HEK293 (cell line): ENCODE data around the gene NRSN2.
A peak's percentile ranks its signal among the peaks of the same experiment; 100 is the strongest.

Experiments
- CTCF ChIA-PET: fragments of 350-600 bp; formaldehyde crosslinking; extraction: SDS; loops from one replicate; lab custom pipeline; 2021; ENCODE audit warnings: antibody characterized with exemption; lab: Yijun Ruan, JAX
- POLR2A ChIA-PET: fragments of 300-600 bp; formaldehyde crosslinking; extraction: SDS; loops from one replicate; lab custom pipeline; 2020; ENCODE audit warnings: antibody characterized with exemption, inconsistent platforms; lab: Yijun Ruan, JAX
- H3K27ac ChIP-seq: fragments of 200-500 bp; sonication (Bioruptor generic); 2 replicates; pipeline ENCODE4 v1.5.1; 2014; ENCODE audit warnings: low read depth, low read length, control low read depth, inconsistent platforms; ENCODE audit errors: extremely low read depth
- H3K36me3 ChIP-seq, 2 experiments: fragments of 200-500 bp in 1 of 2; sonication (Bioruptor generic) in 1 of 2; 1 replicate in 1 of 2; 2 replicates in 1 of 2; pipeline ENCODE4 v1.5.1; 2014 to 2017; ENCODE audit warnings: inconsistent platforms in 2 of 2, low read length in 2 of 2; ENCODE audit not compliant: control insufficient read depth in 2 of 2, insufficient read depth in 1 of 2
- H3K4me1 ChIP-seq: fragments of 200-500 bp; sonication (Bioruptor generic); 2 replicates; pipeline ENCODE4 v1.5.1; 2014; ENCODE audit warnings: mild to moderate bottlenecking, low read length, inconsistent platforms; ENCODE audit not compliant: control insufficient read depth, insufficient read depth
- H3K4me3 ChIP-seq: 2 replicates; pipeline ENCODE4 v1.5.1; 2011; ENCODE audit warnings: low read depth, mild to moderate bottlenecking, control low read depth, low read length, moderate library complexity
- H3K9me3 ChIP-seq: fragments of 200-500 bp; sonication (Bioruptor generic); 2 replicates; pipeline ENCODE4 v1.5.1; 2014; ENCODE audit warnings: low read depth, low read length, inconsistent platforms; ENCODE audit not compliant: control insufficient read depth, insufficient read depth
- EGR2 ChIP-seq: fragments of 450-650 bp; formaldehyde crosslinking; IDR thresholded peaks from 2 replicates; pipeline ENCODE4 v1.5.1; 2016; ENCODE audit warnings: low read depth, missing biosample characterization, missing genetic modification characterization
- GLIS2 ChIP-seq: fragments of 450-650 bp; formaldehyde crosslinking; IDR thresholded peaks from 2 replicates; pipeline ENCODE4 v1.5.1; 2016; ENCODE audit warnings: missing biosample characterization, missing genetic modification characterization
- IKZF3 ChIP-seq: fragments of 450-650 bp; IDR thresholded peaks from 2 replicates; pipeline ENCODE4 v1.5.0; 2018; ENCODE audit warnings: missing biosample characterization, mild to moderate bottlenecking, missing genetic modification characterization, moderate library complexity
- KLF16 ChIP-seq: fragments of 450-650 bp; formaldehyde crosslinking; IDR thresholded peaks from 2 replicates; pipeline ENCODE4 v1.5.1; 2017; ENCODE audit warnings: missing biosample characterization, missing genetic modification characterization
- KLF9 ChIP-seq: fragments of 450-650 bp; formaldehyde crosslinking; IDR thresholded peaks from 2 replicates; pipeline ENCODE4 v1.5.1; 2016; ENCODE audit warnings: missing biosample characterization, missing genetic modification characterization, low read depth
- OVOL3 ChIP-seq: fragments of 450-650 bp; formaldehyde crosslinking; IDR thresholded peaks from 2 replicates; pipeline ENCODE4 v1.5.1; 2016; ENCODE audit warnings: missing biosample characterization, missing genetic modification characterization
- YY2 ChIP-seq: fragments of 450-650 bp; formaldehyde crosslinking; IDR thresholded peaks from 2 replicates; pipeline ENCODE4 v1.5.1; 2016; ENCODE audit warnings: missing biosample characterization, missing genetic modification characterization
- ZIC2 ChIP-seq: fragments of 450-650 bp; formaldehyde crosslinking; IDR thresholded peaks from 2 replicates; pipeline ENCODE4 v1.5.1; 2016; ENCODE audit warnings: missing biosample characterization, missing genetic modification characterization
- ZNF16 ChIP-seq: fragments of 450-650 bp; formaldehyde crosslinking; IDR thresholded peaks from 2 replicates; pipeline ENCODE4 v1.5.1; 2016; ENCODE audit warnings: low read depth, missing biosample characterization, missing genetic modification characterization
- ZNF175 ChIP-seq: fragments of 450-650 bp; formaldehyde crosslinking; IDR thresholded peaks from 2 replicates; pipeline ENCODE4 v1.5.1; 2016; ENCODE audit warnings: missing biosample characterization, missing genetic modification characterization
- ZNF214 ChIP-seq: fragments of 450-650 bp; formaldehyde crosslinking; IDR thresholded peaks from 2 replicates; pipeline ENCODE4 v1.5.1; 2017; ENCODE audit warnings: missing biosample characterization, mild to moderate bottlenecking, missing genetic modification characterization, borderline replicate concordance
- ZNF221 ChIP-seq: fragments of 450-650 bp; formaldehyde crosslinking; IDR thresholded peaks from 2 replicates; pipeline ENCODE4 v1.5.1; 2017; ENCODE audit warnings: missing biosample characterization, missing genetic modification characterization, borderline replicate concordance
- ZNF335 ChIP-seq: fragments of 450-650 bp; formaldehyde crosslinking; conservative IDR thresholded peaks from 2 replicates; pipeline ENCODE4 v1.5.1; 2016; ENCODE audit warnings: missing biosample characterization, missing genetic modification characterization
- ZNF416 ChIP-seq: fragments of 450-650 bp; formaldehyde crosslinking; IDR thresholded peaks from 2 replicates; pipeline ENCODE4 v1.5.1; 2016; ENCODE audit warnings: missing biosample characterization, missing genetic modification characterization
- ZNF544 ChIP-seq: fragments of 450-650 bp; formaldehyde crosslinking; IDR thresholded peaks from 2 replicates; pipeline ENCODE4 v1.5.0; 2017; ENCODE audit warnings: missing biosample characterization, missing genetic modification characterization
- ZNF600 ChIP-seq: fragments of 450-650 bp; formaldehyde crosslinking; IDR thresholded peaks from 2 replicates; pipeline ENCODE4 v1.5.1; 2016; ENCODE audit warnings: missing biosample characterization, missing genetic modification characterization
- ZNF664 ChIP-seq: fragments of 450-650 bp; formaldehyde crosslinking; IDR thresholded peaks from 2 replicates; pipeline ENCODE4 v1.5.1; 2016; ENCODE audit warnings: missing biosample characterization, missing genetic modification characterization
- ZNF677 ChIP-seq: fragments of 450-650 bp; IDR thresholded peaks from 2 replicates; pipeline ENCODE4 v1.5.0; 2018; ENCODE audit warnings: missing biosample characterization, mild to moderate bottlenecking, missing genetic modification characterization, moderate library complexity
- ZNF701 ChIP-seq: fragments of 450-650 bp; formaldehyde crosslinking; IDR thresholded peaks from 2 replicates; pipeline ENCODE4 v1.5.1; 2016; ENCODE audit warnings: missing biosample characterization, missing genetic modification characterization
- ZNF785 ChIP-seq: fragments of 450-650 bp; formaldehyde crosslinking; IDR thresholded peaks from 2 replicates; pipeline ENCODE4 v1.5.1; 2016; ENCODE audit warnings: missing biosample characterization, missing genetic modification characterization
- ZNF843 ChIP-seq: fragments of 450-650 bp; formaldehyde crosslinking; IDR thresholded peaks from 2 replicates; pipeline ENCODE4 v1.5.1; 2016; ENCODE audit warnings: missing biosample characterization, missing genetic modification characterization
- TF ChIP-seq, protein P1 (sequence below): fragments of 450-650 bp; formaldehyde crosslinking; IDR thresholded peaks from 2 replicates; pipeline ENCODE4 v1.5.1; 2016; ENCODE audit warnings: missing biosample characterization, missing genetic modification characterization
- TF ChIP-seq, protein P2 (sequence below): fragments of 450-650 bp; formaldehyde crosslinking; IDR thresholded peaks from 2 replicates; pipeline ENCODE4 v1.5.1; 2016; ENCODE audit warnings: missing biosample characterization, missing genetic modification characterization, low read depth
- TF ChIP-seq, protein P3 (sequence below): fragments of 450-650 bp; formaldehyde crosslinking; optimal IDR thresholded peaks from 2 replicates; pipeline ENCODE3; 2016; ENCODE audit warnings: missing biosample characterization, mild to moderate bottlenecking, missing genetic modification characterization
- TF ChIP-seq, protein P4 (sequence below): fragments of 450-650 bp; formaldehyde crosslinking; IDR thresholded peaks from 2 replicates; pipeline ENCODE4 v1.5.1; 2016; ENCODE audit warnings: missing biosample characterization, missing genetic modification characterization
- TF ChIP-seq, protein P5 (sequence below): fragments of 450-650 bp; formaldehyde crosslinking; IDR thresholded peaks from 2 replicates; pipeline ENCODE4 v1.5.1; 2016; ENCODE audit warnings: missing biosample characterization, missing genetic modification characterization
- TF ChIP-seq, protein P6 (sequence below): fragments of 450-650 bp; formaldehyde crosslinking; IDR thresholded peaks from 2 replicates; pipeline ENCODE4 v1.5.1; 2016; ENCODE audit warnings: missing biosample characterization, missing genetic modification characterization

The NRSN2 gene

DNA sequence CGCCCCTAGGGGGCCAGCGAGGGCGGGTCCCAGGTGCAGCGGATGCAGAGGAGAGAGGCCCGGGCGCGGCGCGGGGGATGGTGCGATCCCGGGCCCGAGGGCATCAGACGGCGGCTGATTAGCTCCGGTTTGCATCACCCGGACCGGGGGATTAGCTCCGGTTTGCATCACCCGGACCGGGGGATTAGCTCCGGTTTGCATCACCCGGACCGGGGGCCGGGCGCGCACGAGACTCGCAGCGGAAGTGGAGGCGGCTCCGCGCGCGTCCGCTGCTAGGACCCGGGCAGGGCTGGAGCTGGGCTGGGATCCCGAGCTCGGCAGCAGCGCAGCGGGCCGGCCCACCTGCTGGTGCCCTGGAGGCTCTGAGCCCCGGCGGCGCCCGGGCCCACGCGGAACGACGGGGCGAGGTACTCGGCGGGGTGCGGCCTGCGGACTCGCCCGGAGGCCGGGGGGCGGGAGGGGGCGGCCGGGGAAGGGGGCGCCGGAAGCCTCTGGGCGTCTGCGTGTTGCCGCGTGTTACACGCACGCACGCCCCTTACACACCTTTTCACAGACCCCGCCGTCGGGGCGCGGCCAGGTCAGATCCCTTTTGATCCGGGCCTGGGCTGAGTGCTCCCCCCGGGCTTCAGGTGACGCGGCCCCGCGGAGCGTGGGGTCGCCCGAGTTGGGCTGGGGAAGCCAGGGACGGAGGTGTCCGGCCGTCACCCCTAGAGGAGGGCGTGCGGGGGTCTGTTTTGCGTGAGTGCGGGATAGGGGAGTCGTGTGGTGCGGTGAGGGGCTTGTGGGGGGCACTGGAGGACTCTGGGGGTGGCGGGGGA lies 34.1 kb downstream of the NRSN2 start:
- Histone ChIP-seq H3K9me3 (no peaks in the 10 kb centered on the region), H3K27ac (peak overlapping the region; percentile 87), H3K36me3 (no peaks in the 10 kb centered on the region), H3K4me1 (peaks cover 9% of the 10 kb centered on the region; the same call in 1 of the 2 replicates), H3K4me3 (peak overlapping the region; percentile 60)
- ChIA-PET CTCF (interaction anchor here (0.6 to 1.7 kb wide), 5 partner anchors 14 to 264 kb away, joined by 3 to 8 read pairs (median 3); no protein-coding TSS in a partner anchor), POLR2A (interaction anchor here (0.5 to 2.0 kb wide), 14 partner anchors 10 to 328 kb away, joined by 3 to 20 read pairs (median 4); partner anchors contain the start of gene NRSN2)
- TF ChIP-seq ZNF785 (tag by site-specific recombination) = peak; percentile 70; the same call in 1 of the 2 replicates
- no peak for TF ChIP-seq ZNF221 (tag by site-specific recombination)
- TF ChIP-seq, protein P1, sequence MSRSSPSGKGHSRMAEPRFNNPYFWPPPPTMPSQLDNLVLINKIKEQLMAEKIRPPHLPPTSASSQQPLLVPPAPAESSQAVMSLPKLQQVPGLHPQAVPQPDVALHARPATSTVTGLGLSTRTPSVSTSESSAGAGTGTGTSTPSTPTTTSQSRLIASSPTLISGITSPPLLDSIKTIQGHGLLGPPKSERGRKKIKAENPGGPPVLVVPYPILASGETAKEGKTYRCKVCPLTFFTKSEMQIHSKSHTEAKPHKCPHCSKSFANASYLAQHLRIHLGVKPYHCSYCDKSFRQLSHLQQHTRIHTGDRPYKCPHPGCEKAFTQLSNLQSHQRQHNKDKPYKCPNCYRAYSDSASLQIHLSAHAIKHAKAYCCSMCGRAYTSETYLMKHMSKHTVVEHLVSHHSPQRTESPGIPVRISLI (tag by site-specific recombination) = no peak
- TF ChIP-seq ZNF544 (tag by site-specific recombination) = no peak
- TF ChIP-seq ZIC2 (tag by site-specific recombination) = peak; percentile 62
- peak; percentile 63 for TF ChIP-seq EGR2 (tag by site-specific recombination)
- peak; percentile 37; the same call in 1 of the 2 replicates for TF ChIP-seq ZNF843 (tag by site-specific recombination)
- TF ChIP-seq, protein P2, sequence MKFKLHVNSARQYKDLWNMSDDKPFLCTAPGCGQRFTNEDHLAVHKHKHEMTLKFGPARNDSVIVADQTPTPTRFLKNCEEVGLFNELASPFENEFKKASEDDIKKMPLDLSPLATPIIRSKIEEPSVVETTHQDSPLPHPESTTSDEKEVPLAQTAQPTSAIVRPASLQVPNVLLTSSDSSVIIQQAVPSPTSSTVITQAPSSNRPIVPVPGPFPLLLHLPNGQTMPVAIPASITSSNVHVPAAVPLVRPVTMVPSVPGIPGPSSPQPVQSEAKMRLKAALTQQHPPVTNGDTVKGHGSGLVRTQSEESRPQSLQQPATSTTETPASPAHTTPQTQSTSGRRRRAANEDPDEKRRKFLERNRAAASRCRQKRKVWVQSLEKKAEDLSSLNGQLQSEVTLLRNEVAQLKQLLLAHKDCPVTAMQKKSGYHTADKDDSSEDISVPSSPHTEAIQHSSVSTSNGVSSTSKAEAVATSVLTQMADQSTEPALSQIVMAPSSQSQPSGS (tag by site-specific recombination) = peak; percentile 73; the same call in 1 of the 2 replicates
- TF ChIP-seq, protein P3, sequence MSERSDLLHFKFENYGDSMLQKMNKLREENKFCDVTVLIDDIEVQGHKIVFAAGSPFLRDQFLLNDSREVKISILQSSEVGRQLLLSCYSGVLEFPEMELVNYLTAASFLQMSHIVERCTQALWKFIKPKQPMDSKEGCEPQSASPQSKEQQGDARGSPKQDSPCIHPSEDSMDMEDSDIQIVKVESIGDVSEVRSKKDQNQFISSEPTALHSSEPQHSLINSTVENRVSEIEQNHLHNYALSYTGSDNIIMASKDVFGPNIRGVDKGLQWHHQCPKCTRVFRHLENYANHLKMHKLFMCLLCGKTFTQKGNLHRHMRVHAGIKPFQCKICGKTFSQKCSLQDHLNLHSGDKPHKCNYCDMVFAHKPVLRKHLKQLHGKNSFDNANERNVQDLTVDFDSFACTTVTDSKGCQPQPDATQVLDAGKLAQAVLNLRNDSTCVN (tag by site-specific recombination) = peak; percentile 82
- TF ChIP-seq ZNF664 (tag by site-specific recombination) = no peak
- TF ChIP-seq, protein P4, sequence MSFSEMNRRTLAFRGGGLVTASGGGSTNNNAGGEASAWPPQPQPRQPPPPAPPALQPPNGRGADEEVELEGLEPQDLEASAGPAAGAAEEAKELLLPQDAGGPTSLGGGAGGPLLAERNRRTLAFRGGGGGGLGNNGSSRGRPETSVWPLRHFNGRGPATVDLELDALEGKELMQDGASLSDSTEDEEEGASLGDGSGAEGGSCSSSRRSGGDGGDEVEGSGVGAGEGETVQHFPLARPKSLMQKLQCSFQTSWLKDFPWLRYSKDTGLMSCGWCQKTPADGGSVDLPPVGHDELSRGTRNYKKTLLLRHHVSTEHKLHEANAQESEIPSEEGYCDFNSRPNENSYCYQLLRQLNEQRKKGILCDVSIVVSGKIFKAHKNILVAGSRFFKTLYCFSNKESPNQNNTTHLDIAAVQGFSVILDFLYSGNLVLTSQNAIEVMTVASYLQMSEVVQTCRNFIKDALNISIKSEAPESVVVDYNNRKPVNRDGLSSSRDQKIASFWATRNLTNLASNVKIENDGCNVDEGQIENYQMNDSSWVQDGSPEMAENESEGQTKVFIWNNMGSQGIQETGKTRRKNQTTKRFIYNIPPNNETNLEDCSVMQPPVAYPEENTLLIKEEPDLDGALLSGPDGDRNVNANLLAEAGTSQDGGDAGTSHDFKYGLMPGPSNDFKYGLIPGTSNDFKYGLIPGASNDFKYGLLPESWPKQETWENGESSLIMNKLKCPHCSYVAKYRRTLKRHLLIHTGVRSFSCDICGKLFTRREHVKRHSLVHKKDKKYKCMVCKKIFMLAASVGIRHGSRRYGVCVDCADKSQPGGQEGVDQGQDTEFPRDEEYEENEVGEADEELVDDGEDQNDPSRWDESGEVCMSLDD (tag by site-specific recombination) = peak; percentile 39; the same call in 1 of the 2 replicates
- TF ChIP-seq ZNF335 (tag by site-specific recombination) = peak; percentile 89
- no peak for TF ChIP-seq ZNF677 (tag by site-specific recombination)
- TF ChIP-seq ZNF600 = peak; percentile 55
- TF ChIP-seq ZNF701 (tag by site-specific recombination) = no peak
- TF ChIP-seq, protein P5, sequence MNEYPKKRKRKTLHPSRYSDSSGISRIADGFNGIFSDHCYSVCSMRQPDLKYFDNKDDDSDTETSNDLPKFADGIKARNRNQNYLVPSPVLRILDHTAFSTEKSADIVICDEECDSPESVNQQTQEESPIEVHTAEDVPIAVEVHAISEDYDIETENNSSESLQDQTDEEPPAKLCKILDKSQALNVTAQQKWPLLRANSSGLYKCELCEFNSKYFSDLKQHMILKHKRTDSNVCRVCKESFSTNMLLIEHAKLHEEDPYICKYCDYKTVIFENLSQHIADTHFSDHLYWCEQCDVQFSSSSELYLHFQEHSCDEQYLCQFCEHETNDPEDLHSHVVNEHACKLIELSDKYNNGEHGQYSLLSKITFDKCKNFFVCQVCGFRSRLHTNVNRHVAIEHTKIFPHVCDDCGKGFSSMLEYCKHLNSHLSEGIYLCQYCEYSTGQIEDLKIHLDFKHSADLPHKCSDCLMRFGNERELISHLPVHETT (tag by site-specific recombination) = 0 out of 2 replicates have a peak, but pooled peaks have one; percentile 45
- TF ChIP-seq, protein P6, sequence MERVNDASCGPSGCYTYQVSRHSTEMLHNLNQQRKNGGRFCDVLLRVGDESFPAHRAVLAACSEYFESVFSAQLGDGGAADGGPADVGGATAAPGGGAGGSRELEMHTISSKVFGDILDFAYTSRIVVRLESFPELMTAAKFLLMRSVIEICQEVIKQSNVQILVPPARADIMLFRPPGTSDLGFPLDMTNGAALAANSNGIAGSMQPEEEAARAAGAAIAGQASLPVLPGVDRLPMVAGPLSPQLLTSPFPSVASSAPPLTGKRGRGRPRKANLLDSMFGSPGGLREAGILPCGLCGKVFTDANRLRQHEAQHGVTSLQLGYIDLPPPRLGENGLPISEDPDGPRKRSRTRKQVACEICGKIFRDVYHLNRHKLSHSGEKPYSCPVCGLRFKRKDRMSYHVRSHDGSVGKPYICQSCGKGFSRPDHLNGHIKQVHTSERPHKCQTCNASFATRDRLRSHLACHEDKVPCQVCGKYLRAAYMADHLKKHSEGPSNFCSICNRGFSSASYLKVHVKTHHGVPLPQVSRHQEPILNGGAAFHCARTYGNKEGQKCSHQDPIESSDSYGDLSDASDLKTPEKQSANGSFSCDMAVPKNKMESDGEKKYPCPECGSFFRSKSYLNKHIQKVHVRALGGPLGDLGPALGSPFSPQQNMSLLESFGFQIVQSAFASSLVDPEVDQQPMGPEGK (tag by site-specific recombination) = peak; percentile 80
- no peak for TF ChIP-seq ZNF416 (tag by site-specific recombination)
- no peak for TF ChIP-seq YY2 (tag by site-specific recombination)
- no peak for TF ChIP-seq ZNF16 (tag by site-specific recombination)
- peak; percentile 91 for TF ChIP-seq KLF16 (tag by site-specific recombination)
- peak; percentile 74 for TF ChIP-seq GLIS2 (tag by site-specific recombination)
- TF ChIP-seq ZNF175 (tag by site-specific recombination) = no peak
- TF ChIP-seq KLF9 (tag by site-specific recombination) = peak; percentile 53; the same call in 1 of the 2 replicates
- TF ChIP-seq ZNF214 (tag by site-specific recombination) = no peak
- TF ChIP-seq OVOL3 = no peak
- TF ChIP-seq IKZF3 (tag by site-specific recombination) = peak; percentile 71
